ENCODE measurements around the gene KCNK5.

KCNK5 gene

DNA sequence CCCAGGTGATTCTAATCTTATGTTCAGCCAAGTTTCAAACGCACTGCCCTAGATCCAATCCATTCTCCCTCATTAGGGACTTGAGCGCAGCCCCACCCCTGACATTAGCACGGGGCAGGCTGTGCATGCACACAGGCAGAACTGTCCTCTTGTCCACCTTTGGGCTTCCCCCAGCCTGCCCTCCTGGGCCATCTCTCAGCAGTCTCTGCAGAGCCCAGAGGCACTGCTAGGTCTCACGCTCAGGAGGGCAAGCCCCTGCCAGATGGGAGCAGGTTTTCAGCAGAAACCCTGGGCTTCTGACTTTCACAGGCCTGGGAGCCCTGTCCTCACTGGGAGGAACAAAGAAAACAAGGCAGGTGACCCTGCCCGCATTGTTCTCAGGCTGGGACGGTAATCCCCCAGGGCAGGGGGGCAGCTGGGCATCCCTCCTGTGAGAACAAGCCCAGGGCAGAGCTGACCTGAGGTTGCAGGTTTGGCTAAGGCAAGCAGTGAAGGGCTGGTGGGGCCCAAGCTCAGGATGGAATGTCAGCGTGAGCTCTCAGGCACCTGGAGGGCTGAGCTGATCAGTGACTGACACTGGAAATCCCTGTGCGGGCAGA is 24.5 kb downstream of the KCNK5 start:
- 61 to 81% methylated on average over 8 of the region's 8 CpGs for WGBS, 2 experiments (ENCODE audit: insufficient coverage in 2 of 2)
- Histone ChIP-seq H3K4me1 (ENCODE audit: control insufficient read depth, insufficient read depth, low read length, poor library complexity, severe bottlenecking) (peaks cover 25% of the 10 kb centered on the region), H3K27ac (ENCODE audit: low read depth, low read length, severe bottlenecking) (no peak overlapping the region), H3K36me3 (ENCODE audit: control insufficient read depth, insufficient read depth, low read length) (no peaks in the 10 kb centered on the region), H3K9me3 (ENCODE audit: control insufficient read depth, low read length) (no peaks in the 10 kb centered on the region), H3K4me3 (ENCODE audit: extremely low read depth, insufficient read depth, low read length, poor library complexity, severe bottlenecking) (no peak overlapping the region)

DNA sequence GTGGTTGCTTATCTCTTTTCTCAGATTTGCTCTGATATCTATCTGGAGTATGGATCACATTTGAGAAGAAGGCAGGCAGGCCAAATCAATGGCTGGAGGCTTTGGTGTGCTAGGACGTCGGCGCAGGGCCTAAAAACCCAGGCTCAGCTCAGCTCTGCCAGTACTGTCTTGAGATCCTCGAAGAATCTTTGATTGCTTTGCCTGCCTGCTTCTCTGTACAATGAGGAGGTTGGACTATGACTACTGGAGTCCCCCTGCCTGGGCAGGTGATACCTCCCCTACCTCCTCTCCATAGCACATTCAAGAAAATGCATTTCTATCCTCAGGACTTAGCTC is 25.1 kb downstream of the KCNK5 start:
- Histone ChIP-seq H3K27ac (ENCODE audit: low read depth, low read length, severe bottlenecking) (no peak overlapping the region), H3K9me3 (ENCODE audit: control insufficient read depth, low read length) (no peaks in the 10 kb centered on the region)
- 94 to 100% methylated on average over 1 to 3 of the region's 4 CpGs for WGBS, 2 experiments (ENCODE audit: insufficient coverage in 2 of 2)

DNA sequence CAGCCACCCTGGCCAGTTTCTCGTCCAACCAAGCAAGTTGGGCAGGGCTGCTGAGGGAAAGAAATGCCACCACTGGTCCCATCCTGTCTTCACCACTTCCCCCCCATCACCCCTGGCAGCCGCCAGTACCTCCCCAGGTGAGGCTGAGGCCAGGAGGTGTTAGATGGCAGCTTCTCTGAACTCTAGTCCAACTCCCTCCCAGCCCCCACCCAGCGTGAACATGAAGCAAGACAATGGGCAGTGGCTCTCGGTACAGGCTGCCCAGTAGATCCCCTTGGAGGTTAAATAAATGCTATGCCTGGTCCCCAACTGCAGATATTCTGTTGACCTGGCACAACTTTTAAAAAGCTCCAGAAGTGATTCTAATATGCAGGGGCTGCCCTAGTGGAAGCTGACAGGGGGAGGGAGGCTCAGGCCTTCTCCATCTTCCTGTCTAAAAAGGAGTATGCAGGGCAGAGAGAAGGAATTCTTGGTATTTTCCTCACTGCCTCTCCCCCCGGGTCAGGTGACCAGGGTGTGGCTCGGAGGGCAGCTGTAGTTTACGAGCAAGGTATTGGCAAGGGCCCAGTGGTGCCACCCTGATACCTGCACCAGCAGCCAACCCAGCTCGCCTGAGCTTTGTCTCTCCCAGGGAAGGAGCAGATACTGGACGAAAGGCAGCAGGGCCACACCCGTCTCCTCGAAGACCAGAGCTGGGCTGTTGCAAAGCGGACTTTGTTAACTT is 25.7 kb downstream of the KCNK5 start:
- H3K36me3 ChIP-seq (ENCODE audit: control insufficient read depth, insufficient read depth, low read length) = no peaks in the 10 kb centered on the region
- H3K9me3 ChIP-seq (ENCODE audit: control insufficient read depth, low read length) = no peaks in the 10 kb centered on the region
- WGBS, 2 experiments (ENCODE audit: insufficient coverage in 2 of 2) = 82 to 86% methylated on average over 10 of the region's 12 CpGs
- H3K4me3 ChIP-seq (ENCODE audit: extremely low read depth, insufficient read depth, low read length, poor library complexity, severe bottlenecking) = no peak overlapping the region
- no peak overlapping the region for H3K27ac ChIP-seq (ENCODE audit: low read depth, low read length, severe bottlenecking)
- H3K4me1 ChIP-seq (ENCODE audit: control insufficient read depth, insufficient read depth, low read length, poor library complexity, severe bottlenecking) = peaks cover 20% of the 10 kb centered on the region

More for the DNA sequence above, 25.1 kb downstream of the KCNK5 start:
- no peak overlapping the region for H3K4me3 ChIP-seq (ENCODE audit: extremely low read depth, insufficient read depth, low read length, poor library complexity, severe bottlenecking)
- no peaks in the 10 kb centered on the region for H3K36me3 ChIP-seq (ENCODE audit: control insufficient read depth, insufficient read depth, low read length)
- H3K4me1 ChIP-seq (ENCODE audit: control insufficient read depth, insufficient read depth, low read length, poor library complexity, severe bottlenecking) = peaks cover 19% of the 10 kb centered on the region

- Histone ChIP-seq H3K4me3 (ENCODE audit: extremely low read depth, insufficient read depth, low read length, poor library complexity, severe bottlenecking) (no peak overlapping the region), H3K27ac (ENCODE audit: low read depth, low read length, severe bottlenecking) (no peak overlapping the region), H3K4me1 (ENCODE audit: control insufficient read depth, insufficient read depth, low read length, poor library complexity, severe bottlenecking) (peaks cover 24% of the 10 kb centered on the region), H3K9me3 (ENCODE audit: control insufficient read depth, low read length) (no peaks in the 10 kb centered on the region), H3K36me3 (ENCODE audit: control insufficient read depth, insufficient read depth, low read length) (no peaks in the 10 kb centered on the region)
- 96 to 100% methylated on average over 3 of the region's 4 CpGs for WGBS, 2 experiments (ENCODE audit: insufficient coverage in 2 of 2)
Measured at GRCh38 chr6:39202166-39202565, 27.1 kb downstream of the KCNK5 start.

DNA sequence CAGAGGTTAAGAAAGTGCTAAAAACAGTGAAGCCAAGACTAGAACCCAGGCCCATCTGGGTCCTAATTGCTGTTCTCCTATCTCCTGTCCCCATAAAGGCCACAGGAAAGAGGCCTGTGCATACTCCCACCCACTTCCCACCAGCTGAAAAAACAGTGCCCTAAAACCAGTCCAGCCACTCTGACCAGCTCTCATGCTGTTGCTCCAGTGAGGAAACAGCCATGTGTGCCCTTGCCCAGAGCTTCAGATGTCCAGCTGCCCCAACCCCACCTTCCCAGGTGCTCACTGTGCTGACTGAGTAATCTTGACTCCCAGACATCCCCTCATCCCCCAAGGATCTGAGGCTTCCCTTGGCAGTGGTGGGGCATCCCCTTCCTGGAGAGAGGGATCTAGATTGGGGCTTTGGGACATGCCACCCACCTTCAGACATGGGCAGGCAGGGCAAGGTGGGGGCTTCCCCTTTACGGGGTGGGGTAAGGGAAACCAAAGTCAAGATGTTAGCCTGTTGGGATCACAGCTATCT is 28.7 kb downstream of the KCNK5 start:
- WGBS, 2 experiments (ENCODE audit: insufficient coverage in 2 of 2) = 89% methylated on average over 1 of the region's 1 CpG; no CpG with 5 or more reads in 1 of the 2 experiments
- Histone ChIP-seq H3K27ac (ENCODE audit: low read depth, low read length, severe bottlenecking) (no peak overlapping the region), H3K36me3 (ENCODE audit: control insufficient read depth, insufficient read depth, low read length) (peaks cover under 1% of the 10 kb centered on the region), H3K9me3 (ENCODE audit: control insufficient read depth, low read length) (no peaks in the 10 kb centered on the region), H3K4me3 (ENCODE audit: extremely low read depth, insufficient read depth, low read length, poor library complexity, severe bottlenecking) (no peak overlapping the region), H3K4me1 (ENCODE audit: control insufficient read depth, insufficient read depth, low read length, poor library complexity, severe bottlenecking) (peaks cover 17% of the 10 kb centered on the region)

GRCh38 chr6:39199976-39200375 is 29.3 kb downstream of the KCNK5 start:
- Histone ChIP-seq H3K27ac (ENCODE audit: low read depth, low read length, severe bottlenecking) (no peak overlapping the region), H3K4me1 (ENCODE audit: control insufficient read depth, insufficient read depth, low read length, poor library complexity, severe bottlenecking) (peaks cover 17% of the 10 kb centered on the region), H3K36me3 (ENCODE audit: control insufficient read depth, insufficient read depth, low read length) (peaks cover 7% of the 10 kb centered on the region), H3K9me3 (ENCODE audit: control insufficient read depth, low read length) (no peaks in the 10 kb centered on the region), H3K4me3 (ENCODE audit: extremely low read depth, insufficient read depth, low read length, poor library complexity, severe bottlenecking) (no peak overlapping the region)
- 94 to 95% methylated on average over 8 to 9 of the region's 10 CpGs for WGBS, 2 experiments (ENCODE audit: insufficient coverage in 2 of 2)

- Histone ChIP-seq H3K36me3 (ENCODE audit: control insufficient read depth, insufficient read depth, low read length) (peaks cover 13% of the 10 kb centered on the region), H3K4me1 (ENCODE audit: control insufficient read depth, insufficient read depth, low read length, poor library complexity, severe bottlenecking) (peaks cover 17% of the 10 kb centered on the region), H3K9me3 (ENCODE audit: control insufficient read depth, low read length) (no peaks in the 10 kb centered on the region), H3K27ac (ENCODE audit: low read depth, low read length, severe bottlenecking) (no peak overlapping the region), H3K4me3 (ENCODE audit: extremely low read depth, insufficient read depth, low read length, poor library complexity, severe bottlenecking) (no peak overlapping the region)
- 89 to 94% methylated on average over 3 to 4 of the region's 7 CpGs for WGBS, 2 experiments (ENCODE audit: insufficient coverage in 2 of 2)
Measured at GRCh38 chr6:39199231-39199940, 29.9 kb downstream of the KCNK5 start.

GRCh38 chr6:39198528-39198927 is 30.7 kb downstream of the KCNK5 start:
- H3K36me3 ChIP-seq (ENCODE audit: control insufficient read depth, insufficient read depth, low read length) = peaks cover 20% of the 10 kb centered on the region
- H3K9me3 ChIP-seq (ENCODE audit: control insufficient read depth, low read length) = no peaks in the 10 kb centered on the region
- peaks cover 15% of the 10 kb centered on the region for H3K4me1 ChIP-seq (ENCODE audit: control insufficient read depth, insufficient read depth, low read length, poor library complexity, severe bottlenecking)
- peak overlapping the region; percentile 57 for H3K27ac ChIP-seq (ENCODE audit: low read depth, low read length, severe bottlenecking)
- no peak overlapping the region for H3K4me3 ChIP-seq (ENCODE audit: extremely low read depth, insufficient read depth, low read length, poor library complexity, severe bottlenecking)

- peaks cover 14% of the 10 kb centered on the region for H3K4me1 ChIP-seq (ENCODE audit: control insufficient read depth, insufficient read depth, low read length, poor library complexity, severe bottlenecking)
- peak overlapping the region; percentile 57 for H3K27ac ChIP-seq (ENCODE audit: low read depth, low read length, severe bottlenecking)
- H3K36me3 ChIP-seq (ENCODE audit: control insufficient read depth, insufficient read depth, low read length) = peaks cover 23% of the 10 kb centered on the region
- H3K9me3 ChIP-seq (ENCODE audit: control insufficient read depth, low read length) = no peaks in the 10 kb centered on the region
- H3K4me3 ChIP-seq (ENCODE audit: extremely low read depth, insufficient read depth, low read length, poor library complexity, severe bottlenecking) = no peak overlapping the region
Measured at GRCh38 chr6:39197922-39198500, 31.3 kb downstream of the KCNK5 start.

- Histone ChIP-seq H3K9me3 (ENCODE audit: control insufficient read depth, low read length) (no peaks in the 10 kb centered on the region), H3K4me3 (ENCODE audit: extremely low read depth, insufficient read depth, low read length, poor library complexity, severe bottlenecking) (no peak overlapping the region), H3K27ac (ENCODE audit: low read depth, low read length, severe bottlenecking) (no peak overlapping the region), H3K36me3 (ENCODE audit: control insufficient read depth, insufficient read depth, low read length) (peaks cover 23% of the 10 kb centered on the region), H3K4me1 (ENCODE audit: control insufficient read depth, insufficient read depth, low read length, poor library complexity, severe bottlenecking) (peaks cover 17% of the 10 kb centered on the region)
- 94% methylated on average over 3 of the region's 4 CpGs; no CpG with 5 or more reads in 1 of the 2 experiments for WGBS, 2 experiments (ENCODE audit: insufficient coverage in 2 of 2)
Measured at GRCh38 chr6:39197521-39197920, 31.8 kb downstream of the KCNK5 start.

Measured in mesodermal cell (in vitro differentiated cells).